ENCODE measurements around the gene CACNA2D3.
A peak's percentile ranks its signal among the peaks of the same experiment; 100 is the strongest.

CACNA2D3 gene

GRCh38 chr3:54169524-54169923, 47.2 kb downstream of the CACNA2D3 start:
- TF ChIP-seq GATA1 (IDR thresholded peaks at IDR 0.05; ENCODE audit: low read depth, low read length) (no peak), POLR2A (IDR thresholded peaks at IDR 0.05; ENCODE audit: low read length) (no peak)
- no peak for DNase-seq

- TF ChIP-seq GATA1 (IDR thresholded peaks at IDR 0.05; ENCODE audit: low read depth, low read length) (no peak), POLR2A (IDR thresholded peaks at IDR 0.05; ENCODE audit: low read length) (no peak)
- DNase-seq: no peak
These were observed 49.2 kb downstream of the CACNA2D3 start for GRCh38 chr3:54171509-54171908.

DNA sequence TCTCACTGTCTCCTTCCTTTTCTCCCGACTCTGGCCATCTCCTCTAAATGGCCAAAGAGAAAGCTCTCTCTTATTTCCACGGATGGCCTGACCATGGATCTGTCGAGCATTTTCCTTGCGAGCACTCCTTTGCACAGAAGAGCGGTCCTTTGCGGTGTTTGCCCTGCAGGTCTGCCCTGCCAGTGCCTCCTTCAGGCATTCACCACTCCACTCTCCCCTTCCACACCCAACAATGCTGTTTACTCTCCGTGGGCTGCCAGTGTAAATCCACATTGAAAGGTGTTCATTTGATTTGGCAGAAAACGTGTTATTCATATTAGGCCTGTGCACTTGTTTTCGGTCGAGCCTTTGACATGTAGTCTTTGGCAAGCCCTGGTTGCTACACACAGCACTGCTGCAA, 49.6 kb downstream of the CACNA2D3 start:
- TF ChIP-seq POLR2A (IDR thresholded peaks at IDR 0.05; ENCODE audit: low read length): no peak
- no peak for DNase-seq

- DNase-seq: no peak
These were observed 51.0 kb downstream of the CACNA2D3 start for GRCh38 chr3:54173371-54173770.

DNA sequence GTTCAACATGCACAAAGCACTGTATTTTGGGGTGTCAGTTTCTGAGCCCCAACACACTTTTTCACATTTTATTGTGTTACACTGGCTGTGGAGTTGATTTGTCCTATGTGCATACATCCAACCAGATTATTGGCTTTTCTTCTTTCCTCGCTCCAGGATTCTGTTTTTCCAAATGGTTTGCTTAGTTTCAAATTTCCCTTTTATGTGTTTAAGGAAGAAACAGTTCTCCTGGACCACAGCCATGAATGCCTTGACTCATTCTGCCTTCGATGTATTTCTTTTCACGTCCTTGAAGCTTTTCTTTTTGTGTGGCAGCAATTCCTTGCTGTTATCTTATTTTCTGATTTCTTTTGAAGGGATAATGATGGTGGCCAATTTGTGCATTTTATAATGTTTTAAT, 53.8 kb downstream of the CACNA2D3 start:
- no peak for DNase-seq
- no peak for TF ChIP-seq GATA1 (IDR thresholded peaks at IDR 0.05; ENCODE audit: low read depth, low read length)
- TF ChIP-seq POLR2A (IDR thresholded peaks at IDR 0.05; ENCODE audit: low read length): no peak

More at GRCh38 chr3:54173371-54173770, 51.0 kb downstream of the CACNA2D3 start:
- TF ChIP-seq GATA1 (IDR thresholded peaks at IDR 0.05; ENCODE audit: low read depth, low read length): no peak
- TF ChIP-seq POLR2A (IDR thresholded peaks at IDR 0.05; ENCODE audit: low read length): no peak

DNA sequence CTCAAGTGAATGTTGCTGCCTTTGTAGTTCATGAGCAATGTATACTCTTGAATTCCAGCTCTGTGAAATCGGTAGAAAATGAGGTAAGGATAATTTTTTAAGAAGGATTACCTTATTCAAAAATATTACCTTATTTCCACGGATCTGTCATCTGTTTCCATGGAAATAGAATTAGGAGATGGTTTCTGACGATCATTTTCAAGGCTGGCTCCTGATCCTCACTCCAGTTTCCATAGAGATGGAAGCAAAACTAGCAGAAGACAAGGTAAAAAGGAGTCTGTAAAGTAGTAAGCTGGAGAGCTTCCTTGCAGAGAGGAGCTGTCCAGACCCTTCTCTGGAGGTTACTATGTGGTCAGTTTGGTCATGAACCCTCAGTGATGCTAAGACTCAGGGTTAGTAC, 55.5 kb downstream of the CACNA2D3 start:
- TF ChIP-seq POLR2A (IDR thresholded peaks at IDR 0.05; ENCODE audit: low read length): no peak
- TF ChIP-seq GATA1 (IDR thresholded peaks at IDR 0.05; ENCODE audit: low read depth, low read length): no peak
- no peak for DNase-seq

GRCh38 chr3:54178376-54178775, 56.0 kb downstream of the CACNA2D3 start:
- no peak for TF ChIP-seq POLR2A (IDR thresholded peaks at IDR 0.05; ENCODE audit: low read length)
- TF ChIP-seq GATA1 (IDR thresholded peaks at IDR 0.05; ENCODE audit: low read depth, low read length): no peak
- no peak for DNase-seq

DNA sequence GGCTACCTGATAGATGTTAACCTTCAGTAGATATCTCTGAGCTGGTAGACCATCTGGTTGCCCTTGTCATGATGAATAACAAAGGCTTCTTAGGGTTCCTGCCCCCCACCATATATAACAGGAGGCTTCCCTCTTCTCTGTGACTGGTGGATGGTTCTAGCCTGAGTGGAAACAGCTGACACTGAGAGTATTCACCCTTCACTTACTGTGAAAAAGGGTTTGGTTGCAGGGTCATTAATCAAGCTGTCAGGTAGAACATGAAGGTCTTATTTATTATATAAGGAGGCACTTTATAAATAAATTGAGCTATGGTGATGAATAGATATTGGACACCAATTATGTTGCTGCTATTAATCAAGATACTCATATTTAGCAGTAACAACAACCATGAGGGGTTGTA, 58.6 kb downstream of the CACNA2D3 start:
- TF ChIP-seq POLR2A (IDR thresholded peaks at IDR 0.05; ENCODE audit: low read length): no peak
- TF ChIP-seq GATA1 (IDR thresholded peaks at IDR 0.05; ENCODE audit: low read depth, low read length): no peak
- no peak for DNase-seq

- no peak for TF ChIP-seq POLR2A (IDR thresholded peaks at IDR 0.05; ENCODE audit: low read length)
- DNase-seq: no peak
These were observed 59.9 kb downstream of the CACNA2D3 start for GRCh38 chr3:54182242-54182641.

- DNase-seq: no peak
- TF ChIP-seq GATA1 (IDR thresholded peaks at IDR 0.05; ENCODE audit: low read depth, low read length) (no peak), POLR2A (IDR thresholded peaks at IDR 0.05; ENCODE audit: low read length) (no peak)
These were observed 63.4 kb downstream of the CACNA2D3 start for GRCh38 chr3:54185740-54186139.

DNA sequence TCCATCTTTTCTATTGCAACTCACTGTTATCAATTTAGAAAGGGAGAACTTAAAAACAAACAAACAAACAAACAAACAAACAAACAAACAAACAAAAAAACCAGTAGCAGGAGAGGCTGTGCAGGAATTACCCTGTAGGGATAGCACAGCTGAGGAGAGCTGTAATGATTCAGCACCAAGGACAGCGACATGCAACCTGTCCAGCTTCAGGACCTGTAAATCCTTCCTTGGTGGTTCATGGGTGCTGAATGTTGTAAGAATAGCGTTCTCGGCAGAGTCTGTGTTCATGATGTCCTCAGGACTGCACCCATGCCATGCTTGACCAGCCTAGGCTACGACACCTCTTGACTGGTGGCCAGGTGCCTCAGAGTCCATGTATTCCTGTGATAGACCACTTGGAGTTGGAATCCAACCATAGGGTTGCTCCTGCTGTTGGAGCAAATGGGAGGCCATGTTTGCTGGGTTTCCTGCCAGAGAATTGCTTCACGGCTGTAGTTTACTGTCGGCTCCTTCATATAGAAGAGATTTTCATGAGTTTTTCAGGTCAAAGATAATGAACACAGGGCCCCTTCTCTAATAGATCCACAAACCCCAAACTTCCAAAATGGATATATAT, 65.9 kb downstream of the CACNA2D3 start:
- TF ChIP-seq POLR2A (IDR thresholded peaks at IDR 0.05; ENCODE audit: low read length) (no peak), GATA1 (IDR thresholded peaks at IDR 0.05; ENCODE audit: low read depth, low read length) (no peak)
- DNase-seq: peak; percentile 55 to 69

DNA sequence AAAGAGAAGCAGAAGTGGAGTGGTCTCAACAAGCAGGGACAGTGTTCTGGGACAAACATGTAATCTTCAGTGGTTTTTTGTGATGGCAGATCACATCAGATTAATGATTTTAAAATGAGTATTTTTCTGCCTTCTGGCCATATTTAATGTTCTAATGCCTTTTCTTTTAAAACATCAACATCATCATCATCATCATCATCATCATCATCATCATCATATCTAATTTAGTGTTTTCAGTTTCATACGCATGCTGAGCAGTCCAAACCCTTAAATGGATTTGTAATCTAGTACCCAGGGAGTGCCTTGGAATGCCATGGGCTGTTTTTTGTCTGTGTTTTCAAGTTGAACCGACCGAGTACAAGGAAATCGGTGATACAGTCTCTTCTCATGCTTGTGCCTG, 68.9 kb downstream of the CACNA2D3 start:
- TF ChIP-seq POLR2A (IDR thresholded peaks at IDR 0.05; ENCODE audit: low read length) (no peak), GATA1 (IDR thresholded peaks at IDR 0.05; ENCODE audit: low read depth, low read length) (no peak)
- DNase-seq: no peak

DNA sequence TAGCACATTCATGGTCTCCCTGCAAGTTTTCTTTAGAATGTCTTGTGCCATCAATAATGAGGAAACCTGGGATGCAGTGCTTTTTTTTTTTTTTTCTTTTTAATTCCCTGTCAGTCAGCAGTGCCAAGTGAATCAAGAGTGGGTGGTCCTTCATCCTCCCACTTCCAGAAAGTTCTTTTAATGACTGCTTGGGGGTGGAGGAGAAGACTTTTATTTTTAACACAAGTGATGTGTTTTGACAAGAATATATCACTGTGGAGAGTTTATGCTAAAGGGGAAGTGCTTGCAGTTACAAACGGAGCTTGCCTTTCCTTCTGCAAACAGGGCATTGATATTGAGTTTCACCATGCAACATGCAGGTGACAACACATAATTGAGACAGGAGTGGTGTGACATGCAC, 69.7 kb downstream of the CACNA2D3 start:
- DNase-seq: no peak
- TF ChIP-seq POLR2A (IDR thresholded peaks at IDR 0.05; ENCODE audit: low read length): no peak
- TF ChIP-seq GATA1 (IDR thresholded peaks at IDR 0.05; ENCODE audit: low read depth, low read length): no peak

DNA sequence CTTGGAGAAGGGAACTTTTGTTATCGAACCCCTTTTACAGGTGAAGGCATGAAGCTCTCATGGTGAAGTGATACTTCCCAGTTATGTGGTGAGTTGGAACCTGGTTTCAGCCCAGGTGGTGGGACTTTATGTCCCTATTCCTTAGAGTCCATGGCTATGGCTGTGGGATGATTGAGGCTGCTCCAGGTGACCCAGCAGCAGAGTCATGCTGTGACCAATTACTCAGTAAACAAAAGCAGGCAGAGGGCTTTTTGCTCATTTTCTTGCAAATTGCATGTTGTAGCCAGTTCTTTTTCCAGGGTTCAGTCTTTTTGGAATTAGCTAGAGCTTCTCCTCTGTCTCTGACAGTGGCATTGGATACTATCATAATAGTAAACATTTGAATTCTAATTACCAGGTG, 70.7 kb downstream of the CACNA2D3 start:
- DNase-seq: no peak
- TF ChIP-seq GATA1 (IDR thresholded peaks at IDR 0.05; ENCODE audit: low read depth, low read length) (no peak), POLR2A (IDR thresholded peaks at IDR 0.05; ENCODE audit: low read length) (no peak)

DNA sequence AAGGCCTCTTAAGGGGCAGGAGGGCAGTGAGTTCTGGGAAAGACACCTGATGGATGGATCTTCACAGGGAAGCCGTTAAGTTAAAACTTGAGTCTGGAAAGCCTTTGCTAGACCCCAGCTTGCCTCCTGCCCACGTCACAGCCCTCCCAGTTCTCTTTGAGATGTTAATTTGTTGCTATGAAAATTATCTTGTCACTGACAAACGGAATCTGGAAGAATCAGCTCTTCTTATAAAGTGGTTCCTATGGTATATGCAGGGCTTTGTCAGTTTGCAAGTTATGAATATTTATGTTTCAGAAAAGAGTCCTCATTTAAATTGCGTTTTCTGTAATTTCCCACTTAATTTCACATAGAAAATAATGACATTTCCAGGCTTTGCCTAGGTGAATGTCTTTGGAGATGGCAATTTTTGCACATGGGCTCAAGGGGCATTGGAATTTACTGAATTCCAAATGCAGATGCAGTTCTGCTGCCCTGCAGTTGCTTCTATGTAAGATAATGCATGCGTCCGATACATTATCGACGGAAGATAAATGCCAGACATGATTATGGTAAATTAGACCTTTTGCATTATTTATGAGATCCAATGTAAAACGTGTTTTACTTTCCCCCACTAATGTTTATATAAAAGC, 74.1 kb downstream of the CACNA2D3 start:
- no peak for TF ChIP-seq POLR2A (IDR thresholded peaks at IDR 0.05; ENCODE audit: low read length)
- no peak for TF ChIP-seq GATA1 (IDR thresholded peaks at IDR 0.05; ENCODE audit: low read depth, low read length)
- DNase-seq: no peak
